HG02571 (cell line): Measurements from ENCODE around the gene SERINC3.
"Not testable (repeated sequence)": the region's sequence is repeated elsewhere in the genome, so short reads cannot be mapped to it uniquely, and the experiment has no call there.

Experiments
- ATAC-seq: cut with Tn5 transposase; IDR thresholded peaks from one replicate; pipeline ENCODE4 v1.9.1; 2021; ENCODE audit warnings: mild to moderate bottlenecking, moderate library complexity; ENCODE audit not compliant: unreplicated experiment

SERINC3 gene

DNA sequence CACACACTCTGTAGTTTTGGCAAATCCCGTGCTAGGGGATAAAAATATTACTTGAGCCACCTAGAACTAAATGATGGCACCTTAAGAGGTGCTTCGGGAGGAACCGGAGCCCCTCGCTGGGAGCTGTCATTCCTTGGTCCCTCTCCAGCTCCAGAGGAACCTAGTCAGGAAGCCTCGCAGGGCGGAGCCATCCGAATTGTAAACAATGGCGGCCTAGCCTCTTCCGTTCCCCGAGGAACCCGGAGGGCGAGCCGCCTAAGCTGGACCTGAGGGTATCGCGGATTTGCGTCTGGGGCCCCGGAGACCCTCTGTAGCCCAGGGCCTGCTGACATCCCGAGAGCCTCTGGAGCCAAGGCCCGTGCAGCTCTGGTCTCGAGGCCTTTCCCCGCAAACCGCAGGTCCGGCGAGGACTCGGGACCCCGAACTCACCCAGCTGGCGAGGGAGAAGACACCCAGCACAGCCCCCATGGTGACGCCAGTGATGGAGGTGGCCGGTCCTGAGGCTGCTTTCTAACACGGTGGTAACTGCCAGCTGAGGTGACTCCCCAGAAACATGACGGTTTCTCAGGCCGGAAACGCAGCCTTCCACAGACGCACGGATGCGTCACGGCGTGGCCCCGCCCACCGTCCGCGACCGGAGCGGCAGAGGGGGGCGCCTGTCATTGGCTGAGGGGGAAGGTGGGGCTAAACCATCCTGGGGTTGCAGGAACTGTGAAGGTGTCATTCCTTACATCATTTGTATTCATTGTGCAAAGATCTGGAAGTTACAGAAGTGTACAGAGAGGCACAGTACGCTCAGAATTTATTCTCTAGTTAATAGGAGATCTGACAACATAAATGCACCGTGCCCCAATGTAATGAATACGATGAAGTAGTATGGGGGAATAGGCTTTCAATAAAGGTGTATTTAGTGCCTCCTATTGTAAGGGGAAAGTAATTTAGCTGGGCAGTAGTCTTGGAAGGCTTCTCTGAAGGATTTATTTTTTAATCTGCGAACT is at the start of gene SERINC3:
TSS of gene SERINC3 (minus strand) at position 587 of the 998 bp plus-strand sequence. CDS start at position 468, 119 bp downstream.
- peak; percentile 98 for ATAC-seq

DNA sequence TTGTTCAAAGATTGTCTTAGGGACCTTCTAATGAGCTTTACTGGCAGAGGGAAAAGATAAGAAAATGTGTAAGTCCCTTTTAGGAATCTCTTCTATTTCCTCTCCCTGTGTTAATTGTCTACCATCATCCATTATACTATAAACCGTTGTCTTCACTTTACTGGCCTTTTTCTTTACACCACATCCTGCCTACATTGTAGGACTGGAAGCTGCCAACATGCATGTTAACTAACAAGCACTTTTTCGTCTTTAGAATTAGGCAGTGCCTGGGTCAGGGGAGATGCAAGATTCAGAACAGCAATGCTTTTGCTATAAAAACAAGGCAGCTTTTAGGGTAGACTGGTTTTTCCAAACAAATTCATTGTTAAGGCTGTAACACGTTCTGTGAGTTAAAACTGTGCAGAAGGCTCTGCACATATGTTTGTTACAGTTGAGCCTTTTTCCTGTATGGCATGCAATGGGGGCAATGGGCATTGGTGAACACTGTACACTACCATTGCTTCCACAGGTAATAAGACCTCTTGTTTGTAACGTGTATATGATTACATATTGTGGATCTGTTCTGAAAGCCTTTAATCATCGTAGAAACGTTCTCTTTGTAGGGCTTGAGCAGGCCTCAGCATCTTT is 49.6 kb upstream of the SERINC3 start:
- ATAC-seq = no peak

DNA sequence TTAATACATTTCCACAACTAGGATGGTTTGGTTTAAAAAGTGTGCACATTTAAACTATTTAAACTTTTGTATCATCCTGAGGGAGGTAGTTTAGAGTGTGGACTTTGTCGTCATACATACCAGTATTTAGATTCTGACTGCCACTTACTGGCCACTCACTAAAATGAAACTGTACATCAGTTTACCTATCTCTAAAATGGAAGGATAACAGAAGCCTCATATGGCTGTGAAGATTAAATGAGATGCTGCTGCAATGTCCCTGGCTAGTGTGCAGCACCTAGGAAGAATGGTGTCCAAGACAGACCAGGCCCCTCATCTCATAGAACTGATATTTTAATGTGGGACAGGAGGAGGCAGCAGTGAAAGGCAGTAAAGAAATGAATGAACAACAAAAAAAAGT is 48.5 kb upstream of the SERINC3 start:
- no peak for ATAC-seq

DNA sequence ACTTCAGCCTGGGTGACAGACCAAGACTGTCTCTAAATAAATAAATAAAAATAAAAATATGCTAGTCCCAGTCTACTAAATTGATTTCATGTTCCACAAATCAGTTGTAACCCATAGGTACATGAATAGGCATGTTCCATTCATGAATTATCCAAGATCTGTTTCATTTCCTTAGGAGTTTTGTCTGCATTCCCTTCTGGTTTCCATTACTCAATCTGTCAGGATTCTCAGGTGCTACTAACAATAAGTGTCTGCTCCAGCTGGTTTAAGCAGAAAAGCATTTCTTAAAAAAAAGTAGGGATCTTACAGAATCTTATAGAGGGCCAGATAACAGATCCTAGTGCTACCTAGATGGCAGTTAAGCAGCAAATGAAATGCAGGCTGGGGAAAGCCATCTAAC is 44.9 kb upstream of the SERINC3 start:
- no peak for ATAC-seq

DNA sequence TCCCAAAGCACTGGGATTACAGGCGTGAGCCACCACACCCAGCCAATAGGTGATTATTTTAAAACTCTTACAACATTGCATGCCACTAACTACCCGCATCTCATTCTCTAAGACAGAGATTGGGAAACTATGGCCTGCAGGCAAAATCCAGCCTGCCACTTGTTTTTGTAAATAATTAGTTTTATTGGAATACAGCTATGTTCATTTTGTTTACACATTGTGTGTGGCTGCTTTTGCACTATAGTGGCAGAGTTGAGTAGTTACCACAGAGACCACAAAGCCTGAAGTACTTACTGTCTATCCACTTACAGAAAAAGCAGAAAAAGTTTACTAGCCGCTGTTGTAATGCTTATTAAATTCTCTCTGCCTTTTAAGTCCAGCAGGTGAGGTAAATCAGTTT is 44.1 kb upstream of the SERINC3 start:
- no peak for ATAC-seq

DNA sequence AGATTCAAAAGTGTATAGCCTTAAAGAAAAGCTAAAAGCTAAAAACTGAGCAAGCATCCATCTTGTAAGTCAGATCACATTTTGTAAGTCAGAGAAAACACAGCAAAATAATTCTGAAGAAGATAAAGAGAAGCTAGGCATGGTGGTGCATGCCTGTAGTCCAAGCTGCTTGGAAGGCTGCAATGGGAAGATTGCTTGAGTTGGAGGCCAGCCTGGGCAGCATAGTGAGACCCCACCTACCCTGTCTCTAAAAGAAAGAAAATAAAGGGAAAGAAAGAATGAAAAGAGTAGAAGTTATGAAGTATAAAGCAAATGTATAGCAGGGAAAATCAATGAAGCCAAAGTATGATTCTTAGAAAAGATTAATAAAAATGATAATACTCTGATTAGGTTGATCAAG is 40.0 kb upstream of the SERINC3 start:
- ATAC-seq = no peak

DNA sequence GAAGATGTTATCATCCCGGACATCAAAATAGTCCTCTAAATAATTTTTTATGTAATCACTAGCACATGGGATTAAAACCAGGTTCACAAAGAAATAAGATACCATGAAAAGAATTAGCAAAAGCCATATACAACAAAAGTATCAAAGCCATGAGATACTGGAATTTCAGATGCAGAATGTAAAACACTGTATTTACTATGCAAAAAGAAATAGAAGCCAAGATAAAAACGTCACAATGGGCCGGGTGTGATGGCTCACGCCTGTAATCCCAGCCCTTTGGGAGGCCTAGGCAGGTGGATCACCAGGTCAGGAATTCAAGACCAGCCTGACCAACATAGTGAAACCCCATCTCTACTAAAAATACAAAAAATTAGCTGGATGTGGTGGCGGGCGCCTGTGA is 38.9 kb upstream of the SERINC3 start:
- not testable (repeated sequence) for ATAC-seq

DNA sequence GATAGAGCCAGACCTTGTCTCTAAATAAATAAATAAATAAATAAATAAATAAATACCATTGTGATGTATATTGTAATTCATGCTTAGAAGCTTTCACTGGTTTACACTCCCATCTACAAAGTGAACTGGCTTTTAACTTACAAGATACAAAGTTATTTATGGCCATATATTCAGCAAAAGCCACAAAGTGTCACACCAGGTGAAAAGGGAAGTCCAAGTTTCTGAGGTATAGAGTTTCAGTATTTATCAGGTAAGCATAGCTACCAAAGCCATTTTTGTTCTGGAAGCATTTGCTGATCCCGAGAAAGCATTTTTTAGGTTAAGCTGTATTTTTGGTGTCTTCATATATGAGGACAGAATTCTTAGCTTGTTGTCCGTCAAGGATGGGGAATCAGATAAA is 38.4 kb upstream of the SERINC3 start:
- no peak for ATAC-seq

DNA sequence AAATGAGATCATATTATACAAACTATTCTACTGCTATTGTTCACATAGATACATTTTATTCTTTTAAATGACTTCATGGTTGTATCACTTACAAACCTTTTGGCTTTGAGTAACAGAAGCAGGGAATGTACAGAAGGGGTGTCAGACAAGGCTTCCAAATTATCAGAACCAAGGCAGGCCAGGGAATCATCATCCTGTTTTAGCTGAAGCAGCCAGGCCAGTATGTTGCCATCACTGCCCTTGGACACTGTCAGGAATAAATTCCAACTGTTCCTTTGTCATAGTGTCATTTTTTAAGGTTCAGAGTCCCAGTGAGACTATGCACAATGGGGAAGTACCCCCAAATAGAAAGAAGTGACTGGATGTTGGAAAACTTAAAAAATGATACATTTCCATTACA is 37.4 kb upstream of the SERINC3 start:
- ATAC-seq = no peak

DNA sequence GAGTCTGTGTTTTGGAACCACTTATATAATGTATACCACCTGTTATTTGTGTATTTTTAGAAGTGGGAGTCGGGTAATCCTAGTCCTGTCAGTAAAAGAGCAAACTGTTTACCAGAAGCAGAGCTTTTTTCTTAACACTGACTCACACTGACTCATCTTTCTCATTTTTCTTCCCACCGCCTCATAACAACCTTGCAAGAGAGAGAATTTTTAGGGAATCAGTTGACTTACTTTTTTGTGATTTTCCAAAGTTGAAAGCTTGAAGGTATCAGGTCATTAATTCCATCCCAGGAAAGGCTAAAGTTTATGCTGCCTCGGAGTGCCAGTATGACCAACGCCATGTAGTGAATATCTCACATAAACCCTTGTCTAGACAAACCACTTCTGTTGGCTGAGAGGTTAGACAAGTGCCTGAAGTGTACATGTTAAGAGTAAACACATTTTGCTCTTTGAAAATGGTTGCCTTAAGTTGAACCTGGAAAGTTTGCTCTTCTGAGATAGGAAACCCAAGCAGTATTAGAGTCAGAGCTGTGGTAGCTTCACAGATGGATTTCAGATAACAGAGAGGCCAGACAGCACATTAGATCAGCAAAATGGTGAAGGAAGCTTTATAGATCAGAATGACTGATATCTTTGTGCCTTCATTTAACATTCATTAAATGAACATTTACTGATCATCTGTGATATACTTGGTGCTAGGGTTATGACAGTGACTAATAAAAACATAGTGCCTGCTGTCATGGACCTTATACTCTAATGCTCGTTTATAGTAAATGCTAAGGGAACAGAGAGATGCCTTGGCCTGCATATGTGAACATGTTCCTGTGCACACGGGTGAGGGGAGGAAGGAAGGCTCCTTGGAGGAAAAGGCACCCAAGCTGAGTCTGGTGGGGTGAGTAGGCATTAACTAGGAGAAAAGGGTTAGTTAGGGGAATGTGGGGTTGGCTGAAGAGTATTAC is 31.4 kb upstream of the SERINC3 start:
- ATAC-seq = no peak

DNA sequence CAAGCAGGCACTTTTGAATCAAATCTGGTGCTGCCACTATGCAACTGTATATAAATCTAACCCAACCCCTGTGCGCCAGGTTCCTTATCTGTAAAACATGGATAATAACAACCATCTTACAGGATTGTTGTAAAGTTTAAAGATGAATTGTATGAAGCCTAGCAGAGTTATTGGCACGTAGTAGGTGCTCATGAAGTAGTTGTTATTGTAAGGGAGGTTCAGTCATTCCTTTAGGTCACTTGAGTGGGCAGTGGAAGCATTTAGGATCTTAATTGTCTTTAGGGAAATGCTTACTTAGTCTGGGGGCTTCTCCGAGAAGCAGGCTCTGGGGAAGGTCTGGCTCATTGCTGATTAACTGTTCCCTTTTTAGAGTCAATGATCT is 30.7 kb upstream of the SERINC3 start:
- no peak for ATAC-seq

DNA sequence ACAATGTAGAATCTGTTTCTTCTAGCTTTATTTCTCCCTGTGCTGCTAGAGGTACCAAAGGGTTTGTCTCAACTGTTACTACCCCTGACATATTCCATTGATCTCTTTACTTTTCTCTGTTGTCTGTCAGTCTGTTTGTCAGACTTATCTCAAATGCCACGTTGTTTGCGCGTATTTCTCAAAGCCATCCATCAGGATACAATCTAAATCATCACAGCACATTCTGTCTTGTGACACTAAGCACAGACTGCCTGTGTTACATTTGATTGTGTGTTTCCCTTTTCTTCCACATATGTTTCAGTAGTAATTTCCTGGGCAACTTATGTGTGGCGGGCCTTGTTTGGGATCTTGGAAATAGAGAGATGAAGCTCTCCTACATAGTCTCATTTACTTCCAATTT is 30.2 kb upstream of the SERINC3 start:
- ATAC-seq = no peak

DNA sequence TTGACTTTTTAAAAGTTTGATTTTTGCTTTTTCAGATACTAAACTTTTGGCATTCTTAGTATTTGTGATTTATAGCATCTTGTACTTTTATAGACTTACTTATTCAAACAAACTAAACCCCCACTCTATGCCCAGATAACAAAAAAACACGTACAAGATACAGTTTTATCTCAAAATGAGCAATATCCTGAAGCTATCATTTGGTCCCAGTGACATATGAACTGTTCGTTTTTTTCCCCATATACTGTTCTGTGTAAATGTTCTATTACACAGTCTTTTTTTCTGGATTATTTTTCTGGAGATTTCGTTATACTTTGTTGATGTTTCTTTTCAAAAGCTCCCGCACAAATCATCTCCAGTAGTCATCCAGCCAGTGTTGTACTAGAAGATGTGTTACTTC is 27.3 kb upstream of the SERINC3 start:
- ATAC-seq = no peak

DNA sequence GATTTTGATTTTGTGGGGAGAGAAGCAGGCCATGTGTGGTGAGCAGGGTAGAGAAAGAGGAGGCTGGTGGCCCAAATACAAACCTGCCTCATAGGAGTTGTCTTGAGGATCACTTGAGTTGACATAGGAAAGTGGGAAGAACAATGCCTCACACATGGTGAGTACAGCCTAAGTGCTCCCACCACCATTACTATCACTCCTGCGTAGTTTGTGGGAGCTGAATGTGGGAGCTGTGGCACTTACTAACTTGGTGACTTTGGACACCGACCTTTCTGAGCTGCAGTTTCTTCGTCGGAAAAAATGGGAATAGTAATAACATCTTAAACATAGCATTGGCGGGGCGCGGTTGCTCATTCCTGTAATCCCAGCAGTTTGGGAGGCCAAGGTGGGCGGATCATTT is 25.5 kb upstream of the SERINC3 start:
- no peak for ATAC-seq

DNA sequence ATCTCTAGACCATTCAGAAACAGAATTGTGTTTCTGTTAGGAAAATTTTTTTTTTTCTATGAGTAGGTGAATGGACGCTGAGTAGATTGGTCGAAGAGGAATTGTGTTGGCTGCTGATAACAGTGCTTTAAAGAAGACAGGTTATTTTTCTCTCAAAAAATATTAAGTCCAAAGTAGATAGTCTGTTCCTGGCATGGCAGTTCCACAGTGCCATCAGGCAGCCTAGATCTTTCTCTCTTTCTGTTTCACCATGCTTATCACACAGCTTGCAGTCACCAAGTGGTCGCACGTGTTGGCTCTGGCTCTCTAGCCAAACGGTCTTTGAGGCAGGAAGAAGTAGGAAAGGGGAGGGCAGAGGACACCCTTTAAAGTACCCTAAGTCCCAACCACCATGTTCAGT is 22.4 kb upstream of the SERINC3 start:
- no peak for ATAC-seq

DNA sequence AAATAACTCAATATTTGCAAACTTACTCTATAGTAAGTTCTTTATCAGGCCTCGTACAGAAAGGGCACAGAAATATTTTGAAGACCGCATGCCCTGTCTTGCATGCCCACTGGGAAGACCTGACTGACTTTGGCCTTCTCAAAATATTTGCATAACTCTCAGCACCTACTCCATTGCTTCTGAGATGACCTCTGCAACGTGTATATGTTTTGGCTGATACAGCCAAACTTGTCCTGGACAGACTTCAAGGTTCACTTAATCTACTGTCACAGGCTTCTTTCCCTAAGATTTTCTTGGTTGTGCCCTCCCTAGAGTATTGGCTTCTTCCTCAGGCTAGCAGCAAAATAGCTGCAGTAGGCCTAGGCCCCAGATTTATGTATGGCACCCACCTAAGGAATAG is 21.5 kb upstream of the SERINC3 start:
- ATAC-seq = no peak

DNA sequence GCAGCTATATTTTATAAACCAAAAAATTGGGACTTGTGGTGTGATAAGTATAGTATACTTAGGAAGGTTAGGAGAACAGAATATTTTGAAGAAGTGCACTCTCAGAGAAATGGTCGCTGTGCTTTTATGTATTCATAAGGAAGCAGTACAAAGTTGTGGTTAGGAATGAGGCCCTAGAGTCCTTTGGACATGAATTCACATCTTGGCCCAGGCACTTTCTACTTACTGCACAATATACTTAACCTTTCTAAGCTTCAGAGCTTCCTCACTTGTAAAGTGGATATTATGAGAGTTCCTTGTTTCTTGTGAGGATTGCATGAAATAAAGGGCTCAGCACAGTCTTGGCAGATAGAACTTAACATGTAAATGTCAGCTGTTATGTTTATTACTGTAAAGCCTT is 21.0 kb upstream of the SERINC3 start:
- ATAC-seq = no peak

DNA sequence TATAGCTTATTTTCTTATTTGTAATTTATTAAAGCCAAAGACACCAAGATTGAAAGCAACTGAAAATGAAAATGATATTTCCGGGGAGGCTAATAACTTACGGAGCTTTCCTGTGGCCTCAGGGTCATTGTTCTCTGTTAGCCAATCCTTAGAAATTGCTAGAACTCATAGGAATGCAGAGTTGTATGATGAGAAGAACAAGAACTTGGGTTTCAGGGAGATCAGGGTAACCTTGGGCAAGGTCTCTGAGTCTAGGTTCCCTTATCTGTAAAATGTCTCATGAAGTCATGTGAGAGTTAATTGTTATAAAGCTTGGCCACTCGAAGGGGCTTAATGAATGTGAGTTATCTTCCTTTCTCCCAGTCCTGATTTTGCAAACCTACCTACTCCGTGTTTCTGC is 20.1 kb upstream of the SERINC3 start:
- no peak for ATAC-seq

DNA sequence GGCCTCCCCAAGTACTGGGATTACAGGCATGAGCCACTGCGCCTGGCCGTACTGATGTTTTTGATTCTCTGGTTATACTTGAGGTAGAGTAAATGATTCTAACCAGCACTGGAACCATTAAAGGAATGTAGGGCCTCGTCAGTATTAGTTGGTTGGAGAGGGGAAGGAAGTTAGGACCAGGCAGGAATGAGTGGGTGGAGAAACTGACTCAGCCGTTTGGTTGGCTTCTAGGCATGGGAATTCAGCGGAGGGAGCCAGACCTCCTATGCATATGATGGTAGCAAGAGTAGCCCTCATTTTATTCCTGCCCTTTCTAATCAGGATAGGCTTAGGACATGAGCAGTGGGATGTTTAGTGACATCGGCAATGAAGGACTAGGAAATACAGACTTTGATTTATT is 19.0 kb upstream of the SERINC3 start:
- ATAC-seq = no peak

DNA sequence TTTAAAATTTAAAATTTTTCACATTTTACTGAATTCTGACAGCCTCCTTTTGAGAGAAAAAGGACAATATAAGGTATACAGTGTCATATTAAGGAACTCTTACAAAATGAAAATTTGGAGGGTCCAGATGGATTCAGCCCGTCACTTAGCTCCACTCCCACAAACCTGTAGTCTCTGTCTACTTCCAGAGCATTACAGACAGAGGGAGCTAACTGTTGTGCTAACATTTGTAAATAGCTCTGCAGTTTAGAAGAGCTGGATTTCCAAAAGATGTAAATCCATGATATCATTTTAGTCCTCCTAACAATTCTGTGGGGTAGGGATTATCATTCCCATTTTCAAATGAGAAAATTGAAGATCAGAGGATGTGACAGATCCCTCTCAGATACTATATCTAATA is 16.1 kb upstream of the SERINC3 start:
- ATAC-seq = no peak

DNA sequence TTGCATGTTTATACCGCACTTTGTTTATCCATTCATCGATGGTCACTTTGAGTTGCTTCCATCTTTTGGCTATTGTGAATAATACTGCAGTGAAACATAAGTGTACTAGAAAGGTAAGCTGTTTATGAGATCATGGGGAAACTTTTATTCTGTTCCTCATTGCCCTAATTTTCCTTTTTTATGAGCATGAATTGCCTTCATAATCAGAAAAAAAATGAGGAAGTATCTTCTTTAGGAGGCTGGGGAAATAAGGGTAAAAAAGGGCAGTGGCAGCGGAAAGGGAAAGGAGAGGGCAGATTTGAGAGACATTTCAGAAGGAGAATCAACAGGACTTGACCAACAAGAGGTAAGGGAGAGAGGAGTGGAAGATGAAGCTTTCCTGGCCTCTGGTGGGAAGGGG is 14.3 kb upstream of the SERINC3 start:
- ATAC-seq = no peak
